ENCODE measurements around the gene SKOR2. TPM values are rescaled to one million over a fixed set of nuclear protein-coding genes. Genes with fewer than 3 reads are reported as not detected.

The SKOR2 gene
- not detected for total RNA-seq
- polyA plus RNA-seq: not detected

GRCh38 chr18:47251289-47252120, at the start of gene SKOR2:
SKOR2 (minus strand) TSS chr18:47251660; CDS start chr18:47249183, 2,477 bp downstream.
- Histone ChIP-seq H3K4me3 (ENCODE audit: low read length in 2 of 2) (no peak within 1 kb of the TSS), H3K9me3 (ENCODE audit: control insufficient read depth in 1 of 2, low read length in 2 of 2) (no peaks in the 10 kb centered on the region), H3K27me3 (ENCODE audit: insufficient read depth, low read length) (peaks cover 49% of the 10 kb centered on the region), H3K4me1 (ENCODE audit: insufficient read depth, low read length) (no peaks in the 10 kb centered on the region), H3K27ac (ENCODE audit: low read depth, low read length) (no peak within 1 kb of the TSS), H3K36me3 (ENCODE audit: insufficient read depth, low read length) (no peaks in the 10 kb centered on the region)
- H3K9me3 Mint-ChIP-seq: peaks cover 0 to 19% (median 9%) of the 10 kb centered on the region in 8 donors
- H3K4me1 Mint-ChIP-seq: no peaks in the 10 kb centered on the region
- H3K36me3 Mint-ChIP-seq: peaks cover 0 to 4% of the 10 kb centered on the region in 2 donors
- POLR2A ChIA-PET (ENCODE audit: partially characterized antibody): no interaction called here
- intact Hi-C loops (cut with micrococcal nuclease): no loop called here
- peak within 1 kb of the TSS in 1 of 7 donors; percentile 44 for H3K27ac Mint-ChIP-seq
- CTCF ChIA-PET (ENCODE audit: partially characterized antibody): no interaction called here
- H3K27me3 Mint-ChIP-seq: peaks cover 59 to 65% of the 10 kb centered on the region in 2 donors
- H3K4me3 Mint-ChIP-seq: peak within 1 kb of the TSS in 1 of 8 donors; percentile 62
- no peak for DNase-seq

- no peak for DNase-seq
- intact Hi-C loops (cut with micrococcal nuclease): no loop called here
Measured at GRCh38 chr18:47296462-47296861, 45.0 kb upstream of the SKOR2 start.

GRCh38 chr18:47294801-47295200, 43.3 kb upstream of the SKOR2 start:
- Mint-ChIP-seq H3K4me1 (no peaks in the 10 kb centered on the region), H3K27ac (no peak overlapping the region), H3K36me3 (no peaks in the 10 kb centered on the region), H3K27me3 (peaks cover 5 to 9% of the 10 kb centered on the region in 2 donors), H3K4me3 (no peak overlapping the region), H3K9me3 (peaks cover 0 to 1% (median 0%) of the 10 kb centered on the region in 8 donors)
- H3K36me3 ChIP-seq (ENCODE audit: insufficient read depth, low read length): no peaks in the 10 kb centered on the region
- intact Hi-C loops (cut with micrococcal nuclease): no loop called here
- no peaks in the 10 kb centered on the region for H3K9me3 ChIP-seq (ENCODE audit: control insufficient read depth in 1 of 2, low read length in 2 of 2)
- no peak for DNase-seq
- no peaks in the 10 kb centered on the region for H3K4me1 ChIP-seq (ENCODE audit: insufficient read depth, low read length)
- H3K4me3 ChIP-seq (ENCODE audit: low read length in 2 of 2): no peak overlapping the region
- H3K27me3 ChIP-seq (ENCODE audit: insufficient read depth, low read length): no peaks in the 10 kb centered on the region
- ChIA-PET POLR2A (ENCODE audit: partially characterized antibody) (no interaction called here), CTCF (ENCODE audit: partially characterized antibody) (no interaction called here)
- no peak overlapping the region for H3K27ac ChIP-seq (ENCODE audit: low read depth, low read length)

More at GRCh38 chr18:47296462-47296861, 45.0 kb upstream of the SKOR2 start:
- POLR2A ChIA-PET (ENCODE audit: partially characterized antibody): no interaction called here
- Histone ChIP-seq H3K27me3 (ENCODE audit: insufficient read depth, low read length) (no peaks in the 10 kb centered on the region), H3K4me1 (ENCODE audit: insufficient read depth, low read length) (no peaks in the 10 kb centered on the region), H3K36me3 (ENCODE audit: insufficient read depth, low read length) (no peaks in the 10 kb centered on the region), H3K4me3 (ENCODE audit: low read length in 2 of 2) (no peak overlapping the region), H3K27ac (ENCODE audit: low read depth, low read length) (no peak overlapping the region), H3K9me3 (ENCODE audit: control insufficient read depth in 1 of 2, low read length in 2 of 2) (no peaks in the 10 kb centered on the region)
- Mint-ChIP-seq H3K9me3 (peaks cover 0 to 5% (median under 1%) of the 10 kb centered on the region in 8 donors), H3K4me1 (no peaks in the 10 kb centered on the region), H3K4me3 (peak overlapping the region in 1 of 8 donors; percentile 27), H3K27ac (no peak overlapping the region), H3K27me3 (peaks cover 3 to 7% of the 10 kb centered on the region in 2 donors), H3K36me3 (no peaks in the 10 kb centered on the region)
- CTCF ChIA-PET (ENCODE audit: partially characterized antibody): no interaction called here

- CTCF ChIA-PET (ENCODE audit: partially characterized antibody): interaction anchor here (0.7 kb wide), 1 partner anchor 17 kb away, joined by 3 read pairs; no protein-coding TSS in a partner anchor
- no peaks in the 10 kb centered on the region for H3K4me1 ChIP-seq (ENCODE audit: insufficient read depth, low read length)
- no peaks in the 10 kb centered on the region for H3K36me3 ChIP-seq (ENCODE audit: insufficient read depth, low read length)
- H3K9me3 Mint-ChIP-seq: no peaks in the 10 kb centered on the region
- no peak overlapping the region for H3K27ac ChIP-seq (ENCODE audit: low read depth, low read length)
- H3K27ac Mint-ChIP-seq: no peak overlapping the region
- H3K4me1 Mint-ChIP-seq: no peaks in the 10 kb centered on the region
- no peak for DNase-seq
- intact Hi-C loops (cut with micrococcal nuclease): no loop called here
- no peaks in the 10 kb centered on the region for H3K9me3 ChIP-seq (ENCODE audit: control insufficient read depth in 1 of 2, low read length in 2 of 2)
- H3K36me3 Mint-ChIP-seq: no peaks in the 10 kb centered on the region
- no peak overlapping the region for H3K4me3 ChIP-seq (ENCODE audit: low read length in 2 of 2)
- POLR2A ChIA-PET (ENCODE audit: partially characterized antibody): no interaction called here
- H3K27me3 Mint-ChIP-seq: peaks cover 5 to 20% of the 10 kb centered on the region in 2 donors
- H3K27me3 ChIP-seq (ENCODE audit: insufficient read depth, low read length): no peaks in the 10 kb centered on the region
- H3K4me3 Mint-ChIP-seq: no peak overlapping the region
Measured at GRCh38 chr18:47288741-47289140, 37.3 kb upstream of the SKOR2 start.

- no peak overlapping the region for H3K4me3 ChIP-seq (ENCODE audit: low read length in 2 of 2)
- ChIA-PET POLR2A (ENCODE audit: partially characterized antibody) (no interaction called here), CTCF (ENCODE audit: partially characterized antibody) (interaction anchor here (0.7 kb wide), 1 partner anchor 18 kb away, joined by 3 read pairs; no protein-coding TSS in a partner anchor)
- Mint-ChIP-seq H3K4me1 (no peaks in the 10 kb centered on the region), H3K36me3 (no peaks in the 10 kb centered on the region), H3K27me3 (peaks cover 7 to 22% of the 10 kb centered on the region in 2 donors), H3K4me3 (no peak overlapping the region), H3K27ac (no peak overlapping the region), H3K9me3 (no peaks in the 10 kb centered on the region)
- DNase-seq: no peak
- H3K36me3 ChIP-seq (ENCODE audit: insufficient read depth, low read length): no peaks in the 10 kb centered on the region
- no peak overlapping the region for H3K27ac ChIP-seq (ENCODE audit: low read depth, low read length)
- H3K9me3 ChIP-seq (ENCODE audit: control insufficient read depth in 1 of 2, low read length in 2 of 2): no peaks in the 10 kb centered on the region
- no peaks in the 10 kb centered on the region for H3K27me3 ChIP-seq (ENCODE audit: insufficient read depth, low read length)
- no peaks in the 10 kb centered on the region for H3K4me1 ChIP-seq (ENCODE audit: insufficient read depth, low read length)
- intact Hi-C loops (cut with micrococcal nuclease): no loop called here
Measured at GRCh38 chr18:47287911-47288585, 36.6 kb upstream of the SKOR2 start.

GRCh38 chr18:47286776-47287410, 35.4 kb upstream of the SKOR2 start:
- POLR2A ChIA-PET (ENCODE audit: partially characterized antibody): no interaction called here
- Histone ChIP-seq H3K4me1 (ENCODE audit: insufficient read depth, low read length) (no peaks in the 10 kb centered on the region), H3K9me3 (ENCODE audit: control insufficient read depth in 1 of 2, low read length in 2 of 2) (no peaks in the 10 kb centered on the region), H3K36me3 (ENCODE audit: insufficient read depth, low read length) (no peaks in the 10 kb centered on the region), H3K27ac (ENCODE audit: low read depth, low read length) (no peak overlapping the region), H3K4me3 (ENCODE audit: low read length in 2 of 2) (no peak overlapping the region), H3K27me3 (ENCODE audit: insufficient read depth, low read length) (no peaks in the 10 kb centered on the region)
- no peak overlapping the region for H3K4me3 Mint-ChIP-seq
- CTCF ChIA-PET (ENCODE audit: partially characterized antibody): no interaction called here
- no peaks in the 10 kb centered on the region for H3K9me3 Mint-ChIP-seq
- H3K36me3 Mint-ChIP-seq: no peaks in the 10 kb centered on the region
- intact Hi-C loops (cut with micrococcal nuclease): no loop called here
- peaks cover 4 to 19% of the 10 kb centered on the region in 2 donors for H3K27me3 Mint-ChIP-seq
- DNase-seq: no peak
- H3K27ac Mint-ChIP-seq: no peak overlapping the region
- no peaks in the 10 kb centered on the region for H3K4me1 Mint-ChIP-seq

GRCh38 chr18:47285456-47285855, 34.0 kb upstream of the SKOR2 start:
- DNase-seq: no peak
- H3K4me1 ChIP-seq (ENCODE audit: insufficient read depth, low read length): no peaks in the 10 kb centered on the region
- H3K27ac ChIP-seq (ENCODE audit: low read depth, low read length): no peak overlapping the region
- H3K27ac Mint-ChIP-seq: no peak overlapping the region
- H3K4me1 Mint-ChIP-seq: no peaks in the 10 kb centered on the region
- H3K4me3 Mint-ChIP-seq: no peak overlapping the region
- peaks cover 4 to 17% of the 10 kb centered on the region in 2 donors for H3K27me3 Mint-ChIP-seq
- no peaks in the 10 kb centered on the region for H3K36me3 ChIP-seq (ENCODE audit: insufficient read depth, low read length)
- no peaks in the 10 kb centered on the region for H3K9me3 Mint-ChIP-seq
- H3K27me3 ChIP-seq (ENCODE audit: insufficient read depth, low read length): no peaks in the 10 kb centered on the region
- no peaks in the 10 kb centered on the region for H3K36me3 Mint-ChIP-seq
- intact Hi-C loops (cut with micrococcal nuclease): no loop called here
- H3K4me3 ChIP-seq (ENCODE audit: low read length in 2 of 2): no peak overlapping the region
- no peaks in the 10 kb centered on the region for H3K9me3 ChIP-seq (ENCODE audit: control insufficient read depth in 1 of 2, low read length in 2 of 2)
- ChIA-PET CTCF (ENCODE audit: partially characterized antibody) (interaction anchor here (1.0 kb wide), 1 partner anchor 186 kb away, joined by 3 read pairs; no protein-coding TSS in a partner anchor), POLR2A (ENCODE audit: partially characterized antibody) (no interaction called here)

Data from CD4-positive, alpha-beta memory T cell (primary cell).